Measurements from ENCODE around the gene TEX47.

The TEX47 gene

GRCh38 chr7:88795553-88795952 is at the start of gene TEX47:
TEX47 (minus strand) TSS chr7:88795737; CDS start chr7:88794942, 795 bp downstream.
- no peak for DNase-seq

- no peak for DNase-seq
Observed at GRCh38 chr7:88845091-88845490, 49.6 kb upstream of the TEX47 start.

GRCh38 chr7:88842201-88842600 is 46.7 kb upstream of the TEX47 start:
- no peak for DNase-seq

GRCh38 chr7:88835147-88835728 is 39.7 kb upstream of the TEX47 start:
- DNase-seq = no peak

GRCh38 chr7:88826222-88826621 is 30.7 kb upstream of the TEX47 start:
- no peak for DNase-seq

- no peak for DNase-seq
Observed at GRCh38 chr7:88818552-88818951, 23.0 kb upstream of the TEX47 start.

- DNase-seq = no peak
Observed at GRCh38 chr7:88806280-88807037, 10.9 kb upstream of the TEX47 start.

GRCh38 chr7:88801046-88801445 is 5.5 kb upstream of the TEX47 start:
- no peak for DNase-seq

- DNase-seq = no peak
Observed at GRCh38 chr7:88792361-88792760, 3.2 kb downstream of the TEX47 start.

GRCh38 chr7:88791891-88792290 is 3.6 kb downstream of the TEX47 start:
- no peak for DNase-seq

- DNase-seq = no peak
Observed at GRCh38 chr7:88789480-88790064, 6.0 kb downstream of the TEX47 start.

- no peak for DNase-seq
Observed at GRCh38 chr7:88787777-88788176, 7.8 kb downstream of the TEX47 start.

- DNase-seq = no peak
Observed at GRCh38 chr7:88775838-88776237, 19.7 kb downstream of the TEX47 start.

GRCh38 chr7:88772776-88773175 is 22.8 kb downstream of the TEX47 start:
- no peak for DNase-seq

GRCh38 chr7:88771417-88771816 is 24.1 kb downstream of the TEX47 start:
- DNase-seq = no peak

- no peak for DNase-seq
Observed at GRCh38 chr7:88761779-88762178, 33.8 kb downstream of the TEX47 start.

- DNase-seq = no peak
Observed at GRCh38 chr7:88760136-88760515, 35.4 kb downstream of the TEX47 start.

- no peak for DNase-seq
Observed at GRCh38 chr7:88759230-88760135, 36.1 kb downstream of the TEX47 start, which contains the start of gene ZNF804B. ZNF804B (plus strand) TSS chr7:88759700; CDS start chr7:88759977, 277 bp downstream.

GRCh38 chr7:88758381-88759229 is 36.9 kb downstream of the TEX47 start:
- no peak for DNase-seq

- DNase-seq = no peak
Observed at GRCh38 chr7:88757371-88757770, 38.2 kb downstream of the TEX47 start.

GRCh38 chr7:88756802-88757201 is 38.7 kb downstream of the TEX47 start:
- no peak for DNase-seq

- DNase-seq = no peak
Observed at GRCh38 chr7:88746126-88746525, 49.4 kb downstream of the TEX47 start.
